SK-N-SH (cell line): Measurements from ENCODE around the gene KLHL14. TPM values are rescaled to one million over a fixed set of nuclear protein-coding genes. Genes with fewer than 3 reads are reported as not detected.

Experiments used
- CTCF ChIA-PET: fragments of 300-600, 350-600 bp; formaldehyde crosslinking; extraction: SDS; loops from one replicate; lab custom pipeline; 2021; lab: Yijun Ruan, JAX
- POLR2A ChIA-PET: fragments of 350-600 bp; sonication (Branson Sonifier 250); formaldehyde crosslinking; extraction: SDS; loops from one replicate; lab custom pipeline; 2020; ENCODE audit warnings: antibody characterized with exemption, inconsistent platforms; lab: Yijun Ruan, JAX
- DNase-seq: peaks from one replicate; pipeline ENCODE4 v3.0.0; 2012
- H2AFZ ChIP-seq: fragments of 200-600 bp; sonication (generic); 2 replicates; pipeline ENCODE4 v1.8.1; 2016; ENCODE audit warnings: antibody characterized with exemption, mild to moderate bottlenecking, low read depth
- H3F3A ChIP-seq: fragments of 200-600 bp; sonication (generic); replicated peaks from 2 replicates; pipeline ENCODE3; 2016; ENCODE audit warnings: antibody characterized with exemption, mild to moderate bottlenecking; ENCODE audit not compliant: insufficient read depth
- H3K27ac ChIP-seq, 2 experiments: fragments of 200-500 bp in 1 of 2; fragments of 200-600 bp in 1 of 2; sonication (Bioruptor generic) in 1 of 2; sonication (generic), shearing (Covaris generic) in 1 of 2; 2 replicates each; pipeline versions ENCODE4 v1.5.1 to v1.6.1; 2014 to 2016; ENCODE audit warnings: low read depth in 2 of 2, inconsistent platforms in 1 of 2, low read length in 1 of 2, mild to moderate bottlenecking in 1 of 2, mixed read lengths in 1 of 2
- H3K27me3 ChIP-seq: fragments of 200-600 bp; sonication (generic), shearing (Covaris generic); 2 replicates; pipeline ENCODE4 v1.6.1; 2016; ENCODE audit warnings: mixed run types; ENCODE audit not compliant: insufficient read depth
- H3K36me3 ChIP-seq, 2 experiments: fragments of 200-500 bp in 1 of 2; fragments of 200-600 bp in 1 of 2; sonication (Bioruptor generic) in 1 of 2; sonication (generic) in 1 of 2; replicated peaks in 1 of 2; 2 replicates each; pipeline versions ENCODE3 to v1.5.1; 2014 to 2016; ENCODE audit warnings: low read length in 1 of 2, mild to moderate bottlenecking in 1 of 2; ENCODE audit not compliant: insufficient read depth in 2 of 2, control insufficient read depth in 1 of 2
- H3K4me1 ChIP-seq, 2 experiments: fragments of 200-500 bp in 1 of 2; fragments of 200-600 bp in 1 of 2; sonication (Bioruptor generic) in 1 of 2; sonication (generic), shearing (Covaris generic) in 1 of 2; 2 replicates each; pipeline versions ENCODE4 v1.5.1 to v1.6.1; 2014 to 2016; ENCODE audit warnings: low read depth in 1 of 2, low read length in 1 of 2, mixed run types in 1 of 2; ENCODE audit not compliant: insufficient read depth in 2 of 2, control insufficient read depth in 1 of 2
- H3K4me2 ChIP-seq: fragments of 200-600 bp; sonication (generic), shearing (Covaris generic); 2 replicates; pipeline ENCODE4 v1.6.1; 2017; ENCODE audit warnings: mixed run types
- H3K4me3 ChIP-seq, 2 experiments: fragments of 200-500 bp in 1 of 2; fragments of 200-600 bp in 1 of 2; sonication (Bioruptor generic) in 1 of 2; sonication (generic), shearing (Covaris generic) in 1 of 2; 2 replicates each; pipeline versions ENCODE4 v1.5.1 to v1.8.1; 2014 to 2016; ENCODE audit warnings: low read depth in 2 of 2, inconsistent platforms in 1 of 2, low read length in 1 of 2, mild to moderate bottlenecking in 1 of 2, mixed read lengths in 1 of 2, moderate library complexity in 1 of 2
- H3K79me2 ChIP-seq: fragments of 200-600 bp; sonication (generic); 2 replicates; pipeline ENCODE4 v1.8.1; 2017; ENCODE audit warnings: mild to moderate bottlenecking; ENCODE audit not compliant: insufficient read depth
- H3K9ac ChIP-seq: fragments of 200-600 bp; sonication (generic); 2 replicates; pipeline ENCODE4 v1.6.1; 2017; ENCODE audit warnings: mixed run types
- H3K9me2 ChIP-seq: fragments of 200-600 bp; sonication (generic); 2 replicates; pipeline ENCODE4 v1.6.1; 2017; ENCODE audit warnings: mixed run types
- H3K9me3 ChIP-seq: fragments of 200-600 bp; sonication (generic); 2 replicates; pipeline ENCODE4 v1.6.1; 2017; ENCODE audit warnings: mixed run types, mild to moderate bottlenecking, moderate library complexity
- H4K20me1 ChIP-seq: fragments of 200-600 bp; sonication (generic); 2 replicates; pipeline ENCODE4 v1.6.1; 2017; ENCODE audit warnings: mild to moderate bottlenecking, mixed run types; ENCODE audit not compliant: insufficient read depth
- CHD2 ChIP-seq: fragments of 150-350 bp; IDR thresholded peaks from 2 replicates; pipeline ENCODE4 v1.6.1; 2018; ENCODE audit warnings: low read length; ENCODE audit not compliant: partially characterized antibody
- EP300 ChIP-seq, 2 experiments: IDR thresholded peaks; 2 replicates each; pipeline versions ENCODE4 v1.4.0 to v1.6.1; 2012; ENCODE audit warnings: borderline replicate concordance in 1 of 2, low read depth in 1 of 2, low read length in 1 of 2
- FOSL2 ChIP-seq: IDR thresholded peaks from 2 replicates; pipeline ENCODE4 v1.4.0; 2012; ENCODE audit warnings: low read depth, mild to moderate bottlenecking, moderate library complexity, borderline replicate concordance
- FOXJ3 ChIP-seq: sonication (generic); formaldehyde crosslinking; IDR thresholded peaks from 2 replicates; pipeline ENCODE4 v1.5.1; 2020; ENCODE audit warnings: mild to moderate bottlenecking, missing genetic modification reagents
- GABPA ChIP-seq: IDR thresholded peaks from 2 replicates; pipeline ENCODE4 v1.4.0; 2012; ENCODE audit warnings: low read depth, mild to moderate bottlenecking
- JUND ChIP-seq: IDR thresholded peaks from 2 replicates; pipeline ENCODE4 v1.4.0; 2012
- MAX ChIP-seq: IDR thresholded peaks from 2 replicates; pipeline ENCODE4 v1.4.0; 2012; ENCODE audit warnings: low read depth
- MXI1 ChIP-seq: IDR thresholded peaks from 2 replicates; pipeline ENCODE4 v1.6.1; 2012; ENCODE audit warnings: mild to moderate bottlenecking, low read depth, low read length, improper control_type of control experiment
- NRF1 ChIP-seq: IDR thresholded peaks from 2 replicates; pipeline ENCODE4 v1.6.1; 2012; ENCODE audit warnings: low read depth, mild to moderate bottlenecking, low read length
- RAD21 ChIP-seq: IDR thresholded peaks from 2 replicates; pipeline ENCODE4 v1.6.1; 2012; ENCODE audit warnings: mild to moderate bottlenecking, low read length
- RXRA ChIP-seq: IDR thresholded peaks from 2 replicates; pipeline ENCODE4 v1.4.0; 2012; ENCODE audit warnings: low read depth, mild to moderate bottlenecking, borderline replicate concordance
- SMC3 ChIP-seq: IDR thresholded peaks from 2 replicates; pipeline ENCODE4 v1.6.1; 2012; ENCODE audit warnings: low read depth, low read length, improper control_type of control experiment
- TEAD4 ChIP-seq: IDR thresholded peaks from 2 replicates; pipeline ENCODE4 v1.4.0; 2012; ENCODE audit warnings: mild to moderate bottlenecking, borderline replicate concordance; ENCODE audit not compliant: insufficient read depth
- YY1 ChIP-seq: IDR thresholded peaks from 2 replicates; pipeline ENCODE4 v1.4.0; 2012; ENCODE audit warnings: low read depth, mild to moderate bottlenecking
- ZBTB33 ChIP-seq: IDR thresholded peaks from 2 replicates; pipeline ENCODE4 v1.4.0; 2012; ENCODE audit warnings: low read depth, borderline replicate concordance
- WGBS: methylation state at CpG from one replicate; pipeline ENCODE4 v1.1.6; 2017; ENCODE audit warnings: low lambda C conversion rate; 5-methylcytosine and 5-hydroxymethylcytosine counted together
- polyA plus RNA-seq, 3 experiments: library from polyadenylated mRNA; depleted of rRNA; stranded (reverse); fragments of >200 nt; gene quantifications; 2 replicates each; pipeline ENCODE4 v1.2.3, GENCODE V29; 2012
- TF ChIP-seq, protein P1 (sequence below): IDR thresholded peaks from 2 replicates; pipeline ENCODE4 v1.4.0; 2012; ENCODE audit warnings: low read depth, borderline replicate concordance
- TF ChIP-seq, protein P2 (sequence below): IDR thresholded peaks from 2 replicates; pipeline ENCODE4 v1.6.1; 2012; ENCODE audit warnings: mild to moderate bottlenecking, low read depth, low read length, moderate library complexity

The KLHL14 gene
- polyA plus RNA-seq, 1 of the 3 experiments (the other 2 are of a cell fraction): not detected

DNA sequence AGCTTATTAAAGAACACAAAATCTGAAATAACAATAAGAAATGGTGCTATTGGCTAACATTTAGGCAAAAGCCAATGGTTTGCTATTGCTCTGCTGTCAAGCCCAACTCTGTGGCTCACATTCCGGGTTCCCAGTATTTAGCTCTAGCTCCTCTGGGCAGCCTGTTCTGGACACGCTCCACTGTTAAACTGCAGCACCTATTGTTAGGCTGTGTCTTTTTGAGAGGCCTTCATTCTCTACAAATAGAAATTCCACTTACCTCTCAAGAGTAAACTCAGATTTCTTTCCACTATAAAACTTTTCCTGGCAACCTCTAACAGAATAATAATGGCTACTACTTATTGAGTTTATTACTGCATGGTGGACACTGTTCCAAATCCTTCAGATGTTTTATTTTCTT, 3.7 kb upstream of the KLHL14 start:
- no peaks in the 10 kb centered on the region for H3K9me2 ChIP-seq
- 61% methylated on average over 2 of the region's 2 CpGs for WGBS
- H3K4me2 ChIP-seq: no peak overlapping the region
- no peaks in the 10 kb centered on the region for H3K79me2 ChIP-seq
- no peak overlapping the region for H3K9ac ChIP-seq
- no peak for DNase-seq
- no peak overlapping the region for H3K27ac ChIP-seq
- peaks cover 8% of the 10 kb centered on the region; the same call in 1 of the 2 replicates for H3K27me3 ChIP-seq
- H3K4me1 ChIP-seq: no peaks in the 10 kb centered on the region; a peak in 1 of 4 replicates
- H2AFZ ChIP-seq: no peak overlapping the region
- H3K36me3 ChIP-seq: no peaks in the 10 kb centered on the region
- no peaks in the 10 kb centered on the region for H4K20me1 ChIP-seq
- TF ChIP-seq FOSL2: no peak
- TF ChIP-seq SMC3: no peak
- TF ChIP-seq ZBTB33: no peak
- TF ChIP-seq NRF1: no peak
- no peak for TF ChIP-seq RXRA
- TF ChIP-seq MAX: no peak
- TF ChIP-seq JUND: no peak
- TF ChIP-seq FOXJ3 (CRISPR knock-in tag): no peak
- TF ChIP-seq, all 33 proteins: peak for 0
- POLR2A ChIA-PET: interaction anchor here (0.7 kb wide), 1 partner anchor 989 kb away, joined by 5 read pairs; no protein-coding TSS in a partner anchor
- Histone ChIP-seq H3K9me3 (no peaks in the 10 kb centered on the region), H3F3A (no peaks in the 10 kb centered on the region), H3K4me3 (no peak overlapping the region)
- CTCF ChIA-PET: no interaction called here

DNA sequence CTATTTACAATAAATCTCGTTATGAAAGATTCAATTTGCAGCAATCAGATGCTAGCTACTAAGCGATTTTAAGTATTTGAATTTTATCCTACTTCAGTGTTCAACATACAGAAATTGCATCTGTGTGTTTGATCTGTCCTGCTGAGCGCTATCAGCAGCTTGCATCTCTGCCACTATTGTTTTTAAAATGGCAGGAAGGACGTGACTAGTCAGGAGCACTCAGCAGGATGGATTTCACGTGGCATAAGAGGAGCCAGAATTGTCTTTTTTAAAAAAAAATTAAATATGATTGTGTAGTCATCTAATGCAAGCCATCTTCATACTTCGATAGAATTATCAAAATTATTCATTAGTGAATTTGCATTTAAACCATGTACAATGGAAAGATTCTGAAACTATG, 2.8 kb upstream of the KLHL14 start:
- peaks cover 18% of the 10 kb centered on the region for H3K27me3 ChIP-seq
- no peak overlapping the region for H3K9ac ChIP-seq
- H4K20me1 ChIP-seq: no peaks in the 10 kb centered on the region
- ChIA-PET CTCF (no interaction called here), POLR2A (no interaction called here)
- peaks cover 0 to 5% of the 10 kb centered on the region in 2 experiments; a peak in 1 of 4 replicates for H3K4me1 ChIP-seq
- H3K4me2 ChIP-seq: no peak overlapping the region
- no peaks in the 10 kb centered on the region for H3F3A ChIP-seq
- DNase-seq: no peak
- no peaks in the 10 kb centered on the region for H3K9me3 ChIP-seq
- no peaks in the 10 kb centered on the region for H3K79me2 ChIP-seq
- H3K27ac ChIP-seq: no peak overlapping the region
- no peak overlapping the region for H2AFZ ChIP-seq
- H3K9me2 ChIP-seq: no peaks in the 10 kb centered on the region
- WGBS: 23% methylated on average over 6 of the region's 6 CpGs
- no peaks in the 10 kb centered on the region for H3K36me3 ChIP-seq
- no peak overlapping the region for H3K4me3 ChIP-seq
- TF ChIP-seq GABPA (no peak), MXI1 (no peak), CHD2 (no peak), ZBTB33 (no peak), TEAD4 (no peak), EP300 (IDR thresholded peaks at IDR 0.05; ENCODE audit: borderline replicate concordance in 1 of 2, low read depth in 1 of 2, low read length in 1 of 2) (no peak), YY1 (no peak), RXRA (no peak), RAD21 (no peak), MAX (no peak)
- TF ChIP-seq, protein P1, sequence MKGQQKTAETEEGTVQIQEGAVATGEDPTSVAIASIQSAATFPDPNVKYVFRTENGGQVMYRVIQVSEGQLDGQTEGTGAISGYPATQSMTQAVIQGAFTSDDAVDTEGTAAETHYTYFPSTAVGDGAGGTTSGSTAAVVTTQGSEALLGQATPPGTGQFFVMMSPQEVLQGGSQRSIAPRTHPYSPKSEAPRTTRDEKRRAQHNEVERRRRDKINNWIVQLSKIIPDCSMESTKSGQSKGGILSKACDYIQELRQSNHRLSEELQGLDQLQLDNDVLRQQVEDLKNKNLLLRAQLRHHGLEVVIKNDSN: no peak
- TF ChIP-seq, protein P2, sequence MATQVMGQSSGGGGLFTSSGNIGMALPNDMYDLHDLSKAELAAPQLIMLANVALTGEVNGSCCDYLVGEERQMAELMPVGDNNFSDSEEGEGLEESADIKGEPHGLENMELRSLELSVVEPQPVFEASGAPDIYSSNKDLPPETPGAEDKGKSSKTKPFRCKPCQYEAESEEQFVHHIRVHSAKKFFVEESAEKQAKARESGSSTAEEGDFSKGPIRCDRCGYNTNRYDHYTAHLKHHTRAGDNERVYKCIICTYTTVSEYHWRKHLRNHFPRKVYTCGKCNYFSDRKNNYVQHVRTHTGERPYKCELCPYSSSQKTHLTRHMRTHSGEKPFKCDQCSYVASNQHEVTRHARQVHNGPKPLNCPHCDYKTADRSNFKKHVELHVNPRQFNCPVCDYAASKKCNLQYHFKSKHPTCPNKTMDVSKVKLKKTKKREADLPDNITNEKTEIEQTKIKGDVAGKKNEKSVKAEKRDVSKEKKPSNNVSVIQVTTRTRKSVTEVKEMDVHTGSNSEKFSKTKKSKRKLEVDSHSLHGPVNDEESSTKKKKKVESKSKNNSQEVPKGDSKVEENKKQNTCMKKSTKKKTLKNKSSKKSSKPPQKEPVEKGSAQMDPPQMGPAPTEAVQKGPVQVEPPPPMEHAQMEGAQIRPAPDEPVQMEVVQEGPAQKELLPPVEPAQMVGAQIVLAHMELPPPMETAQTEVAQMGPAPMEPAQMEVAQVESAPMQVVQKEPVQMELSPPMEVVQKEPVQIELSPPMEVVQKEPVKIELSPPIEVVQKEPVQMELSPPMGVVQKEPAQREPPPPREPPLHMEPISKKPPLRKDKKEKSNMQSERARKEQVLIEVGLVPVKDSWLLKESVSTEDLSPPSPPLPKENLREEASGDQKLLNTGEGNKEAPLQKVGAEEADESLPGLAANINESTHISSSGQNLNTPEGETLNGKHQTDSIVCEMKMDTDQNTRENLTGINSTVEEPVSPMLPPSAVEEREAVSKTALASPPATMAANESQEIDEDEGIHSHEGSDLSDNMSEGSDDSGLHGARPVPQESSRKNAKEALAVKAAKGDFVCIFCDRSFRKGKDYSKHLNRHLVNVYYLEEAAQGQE: no peak
